Stimulated activated CD4-positive, alpha-beta T cell treated with anti-CD3 and anti-CD28 coated beads, Interleukin-4, amount 100 ng/mL, for 4 hours (primary cell): ENCODE data around the gene POLD4.

Experiments
- DNase-seq, 2 experiments: peaks; one replicate each; pipeline ENCODE4 v3.0.0-alpha.2; 2020

Gene POLD4

GRCh38 chr11:67387518-67387917, 34.2 kb upstream of the POLD4 start:
- DNase-seq = no peak

DNA sequence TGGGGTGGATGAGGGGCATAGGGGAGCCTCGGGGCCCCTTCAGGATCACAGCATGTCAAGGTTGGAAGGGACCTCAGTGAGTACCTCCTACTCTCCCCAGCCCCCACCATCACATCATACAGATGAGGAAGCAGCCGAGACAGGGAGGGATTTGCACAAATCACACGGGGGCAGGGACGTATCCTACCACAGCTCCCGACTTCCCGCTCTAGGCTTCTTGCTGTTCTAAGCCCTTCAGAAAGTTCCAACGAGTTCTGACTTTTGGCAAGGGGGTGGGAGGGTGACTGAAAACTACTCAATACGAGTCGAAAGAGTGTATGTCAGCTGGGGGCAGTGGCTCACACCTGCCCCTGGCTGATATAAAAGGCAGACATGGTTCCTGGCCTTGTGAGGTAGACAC, 33.7 kb upstream of the POLD4 start:
- no peak for DNase-seq

DNA sequence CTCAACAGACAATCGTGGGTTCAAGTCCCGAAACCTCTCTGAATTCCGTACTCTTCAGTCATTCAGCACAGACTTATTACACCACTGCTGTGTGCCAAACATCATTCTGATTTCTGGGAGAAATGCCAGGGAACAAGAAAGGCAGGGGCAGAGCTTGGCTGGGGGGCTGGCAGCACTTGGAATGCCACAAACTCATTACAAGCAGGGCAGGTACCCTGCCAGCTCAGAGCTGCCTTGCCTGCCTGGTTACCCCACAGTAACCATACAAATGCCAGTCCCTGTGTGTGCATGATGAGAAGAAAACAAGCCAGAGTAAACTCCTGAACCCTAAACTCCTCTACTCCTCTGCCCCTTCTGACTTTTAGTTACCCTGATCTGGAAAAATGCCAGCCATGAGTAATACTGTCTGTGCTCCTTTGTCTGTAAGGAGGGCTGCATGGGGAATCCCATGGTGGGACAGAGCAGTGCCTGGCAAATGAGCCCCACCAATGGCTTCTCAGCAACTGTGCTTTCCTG, 31.6 kb upstream of the POLD4 start:
- no peak for DNase-seq

DNA sequence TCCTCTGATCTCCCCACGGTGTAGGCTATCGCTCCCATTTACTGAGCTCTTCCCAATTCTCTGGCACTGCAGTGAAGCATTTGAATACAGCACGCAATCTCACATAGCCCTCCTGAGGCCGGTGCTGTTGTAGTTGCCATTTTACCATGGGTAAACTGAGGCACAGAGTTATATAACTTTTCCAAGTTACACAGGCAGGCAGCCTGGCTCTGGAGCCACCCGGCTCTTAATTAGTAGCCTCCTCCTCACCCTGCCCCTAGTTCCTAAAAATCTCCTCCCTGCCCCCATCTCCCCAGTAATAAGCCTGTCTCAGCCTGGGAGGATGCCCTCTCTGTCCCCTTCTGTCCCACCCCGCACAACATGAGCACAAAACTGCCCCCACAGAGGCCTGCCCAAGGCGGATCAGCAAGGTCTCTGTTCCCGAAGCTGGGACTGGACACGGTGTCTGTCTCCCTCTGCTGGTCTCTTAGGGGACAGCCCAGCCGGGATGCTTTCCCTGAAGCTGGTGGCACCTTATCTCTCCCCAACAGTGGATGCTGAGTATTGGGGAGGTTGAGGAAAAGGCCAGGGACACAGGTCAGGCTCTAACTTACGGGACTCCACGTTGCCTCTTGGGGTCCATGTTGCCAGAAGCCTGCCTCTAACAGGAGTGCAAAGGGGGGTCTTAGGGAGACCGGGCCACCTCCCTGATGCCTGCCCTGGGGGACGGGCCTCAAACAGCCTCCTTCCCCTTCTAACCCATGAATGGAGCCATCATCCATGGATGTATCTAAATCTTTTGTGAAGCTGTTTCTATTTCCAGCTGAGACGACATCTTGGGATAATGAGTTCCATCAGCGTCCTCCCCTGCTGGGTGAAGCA, 29.2 kb upstream of the POLD4 start:
- peak; percentile 77 for DNase-seq

DNA sequence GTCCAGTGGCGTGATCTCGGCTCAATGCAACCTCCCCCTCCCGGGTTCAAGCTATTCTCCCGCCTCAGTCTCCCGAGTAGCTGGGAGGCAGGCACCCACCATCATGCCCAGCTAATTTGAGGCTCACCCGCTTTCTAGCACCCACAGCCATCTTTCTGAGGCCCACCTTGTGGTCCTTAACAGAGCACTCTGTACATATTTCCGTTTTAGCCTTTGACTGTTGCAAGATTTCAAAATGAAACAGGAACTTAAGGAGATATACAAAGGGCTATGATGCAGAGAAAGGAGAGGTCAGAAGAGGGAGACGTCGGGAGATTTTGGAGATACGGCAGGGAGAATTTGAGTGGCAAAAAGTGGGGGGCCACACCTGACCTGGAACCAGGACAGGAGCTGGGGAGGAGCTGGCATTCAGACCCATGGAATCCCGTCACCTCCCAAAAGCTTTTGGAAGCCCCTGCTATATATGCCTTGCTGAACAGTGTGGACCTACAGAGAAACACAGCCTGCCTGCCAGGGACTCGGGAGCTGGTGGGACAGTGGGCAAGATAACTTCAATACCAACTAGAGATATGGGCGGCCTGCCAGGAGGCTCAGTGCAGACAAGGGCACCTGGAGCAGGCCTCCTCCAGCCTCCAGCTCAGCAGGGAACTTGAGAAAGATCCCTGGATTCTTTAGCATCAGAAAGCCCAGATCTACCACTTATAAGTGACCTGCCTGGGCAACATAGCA, 28.1 kb upstream of the POLD4 start:
- no peak for DNase-seq

DNA sequence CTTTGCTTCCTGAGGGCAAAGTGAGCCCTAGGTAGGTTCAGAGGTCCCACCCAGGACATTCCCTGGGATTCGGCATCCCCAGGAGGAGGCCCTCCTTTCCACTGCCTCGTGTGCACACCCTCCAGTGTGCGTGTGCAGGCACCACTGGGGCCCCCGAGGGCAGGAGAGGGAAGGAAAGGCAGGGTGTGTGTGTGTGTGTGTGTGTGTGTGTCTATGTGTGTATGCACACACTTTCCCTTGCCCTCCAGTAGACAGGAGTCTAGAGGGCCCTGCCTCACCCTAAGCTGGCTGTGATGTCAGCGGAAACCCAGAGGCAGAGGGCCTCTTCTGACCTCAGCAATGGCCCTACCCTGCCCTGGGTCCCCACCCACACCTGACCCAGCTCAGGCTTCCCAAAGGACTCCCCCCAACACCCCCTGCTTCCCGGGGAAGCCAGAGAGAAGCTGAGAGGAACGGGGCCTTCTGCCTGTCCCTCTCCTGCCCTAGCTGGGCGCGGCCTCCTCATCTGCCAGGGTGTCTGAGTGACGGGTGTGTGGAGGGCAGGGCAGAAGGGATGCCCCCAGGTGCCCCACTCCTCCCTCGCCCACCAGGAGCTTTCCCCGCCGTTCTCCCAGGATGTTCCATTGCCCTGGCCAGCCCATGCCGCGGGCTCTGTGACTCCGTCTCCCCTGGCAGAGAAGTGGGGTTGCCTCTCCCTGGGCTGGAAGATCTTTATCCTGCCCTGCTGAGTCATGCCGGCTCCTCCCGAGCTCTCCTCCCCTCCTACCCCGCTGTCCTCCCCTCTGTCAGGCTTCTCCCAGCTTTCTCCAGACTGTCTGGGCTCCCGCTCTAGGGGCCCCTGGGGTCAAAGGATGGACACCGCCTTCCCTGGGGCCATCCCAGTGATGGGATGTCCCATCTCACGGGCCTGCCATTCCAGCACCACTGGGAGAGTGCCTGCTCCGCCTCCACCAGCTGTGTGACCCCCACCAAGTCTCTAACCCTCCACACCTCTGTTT, 26.0 kb upstream of the POLD4 start:
- no peak for DNase-seq

DNA sequence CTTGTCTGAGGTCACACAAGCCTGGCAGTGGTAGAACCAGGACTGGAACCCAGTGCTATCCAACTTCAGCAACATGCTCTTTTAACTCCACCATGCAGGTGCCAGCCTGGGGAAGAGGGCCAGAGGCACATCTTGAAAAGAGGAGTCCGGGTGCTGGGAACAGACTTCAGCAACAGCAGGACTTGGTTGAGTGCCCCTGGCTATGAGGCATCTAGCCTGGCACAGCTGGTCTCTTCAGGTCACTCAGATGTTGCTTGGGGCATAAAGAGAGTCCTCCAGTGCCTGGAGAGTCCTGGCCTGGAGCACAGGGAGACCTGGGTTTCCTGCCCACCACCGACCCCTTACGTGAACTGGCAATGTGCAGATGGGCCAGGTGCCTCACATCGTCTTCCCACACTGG, 25.2 kb upstream of the POLD4 start:
- no peak for DNase-seq

DNA sequence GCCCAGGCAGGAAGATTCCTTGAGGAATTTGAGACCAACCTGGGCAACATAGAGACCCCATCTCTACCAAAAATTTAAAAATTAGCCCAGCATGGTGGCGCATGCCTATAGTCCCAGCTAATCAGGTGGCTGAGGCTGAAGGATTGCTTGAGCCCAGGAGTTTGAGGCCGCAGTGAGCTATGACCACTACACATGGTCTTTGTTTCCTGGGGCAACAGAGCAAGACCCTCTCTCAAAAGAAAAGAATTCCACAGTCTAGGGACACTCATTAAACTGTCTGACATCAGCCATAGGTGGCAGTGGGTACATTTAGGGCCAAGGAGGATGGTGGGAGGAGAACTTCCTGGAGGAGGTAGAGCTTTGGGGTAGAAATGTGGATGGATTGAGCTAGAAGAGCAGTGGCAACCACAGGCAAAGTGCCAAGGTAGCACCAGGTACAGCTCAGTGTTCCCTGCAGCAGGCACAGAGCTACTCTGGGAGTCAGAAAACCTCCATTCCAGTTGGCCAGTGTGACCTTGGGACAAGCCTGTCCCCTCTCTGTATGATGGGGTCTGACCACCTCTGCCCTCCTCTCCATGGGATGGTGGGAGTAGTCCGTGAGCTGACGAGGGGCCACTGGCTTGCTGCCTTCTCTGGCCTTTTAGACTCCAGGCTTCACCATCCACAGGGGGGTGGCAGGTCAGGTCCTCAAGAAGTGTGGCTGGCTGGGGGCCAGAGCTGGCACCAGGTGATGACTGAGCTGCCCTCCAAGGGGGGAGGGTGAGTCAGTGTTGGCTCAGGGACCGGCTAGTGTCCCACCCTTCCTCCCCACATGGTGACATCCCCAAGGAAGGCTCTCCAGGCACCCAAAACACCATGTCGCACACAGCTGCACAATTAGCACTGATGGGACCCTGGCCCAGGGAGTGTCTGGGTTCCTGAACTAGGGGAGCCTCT, 23.8 kb upstream of the POLD4 start:
- no peak for DNase-seq

DNA sequence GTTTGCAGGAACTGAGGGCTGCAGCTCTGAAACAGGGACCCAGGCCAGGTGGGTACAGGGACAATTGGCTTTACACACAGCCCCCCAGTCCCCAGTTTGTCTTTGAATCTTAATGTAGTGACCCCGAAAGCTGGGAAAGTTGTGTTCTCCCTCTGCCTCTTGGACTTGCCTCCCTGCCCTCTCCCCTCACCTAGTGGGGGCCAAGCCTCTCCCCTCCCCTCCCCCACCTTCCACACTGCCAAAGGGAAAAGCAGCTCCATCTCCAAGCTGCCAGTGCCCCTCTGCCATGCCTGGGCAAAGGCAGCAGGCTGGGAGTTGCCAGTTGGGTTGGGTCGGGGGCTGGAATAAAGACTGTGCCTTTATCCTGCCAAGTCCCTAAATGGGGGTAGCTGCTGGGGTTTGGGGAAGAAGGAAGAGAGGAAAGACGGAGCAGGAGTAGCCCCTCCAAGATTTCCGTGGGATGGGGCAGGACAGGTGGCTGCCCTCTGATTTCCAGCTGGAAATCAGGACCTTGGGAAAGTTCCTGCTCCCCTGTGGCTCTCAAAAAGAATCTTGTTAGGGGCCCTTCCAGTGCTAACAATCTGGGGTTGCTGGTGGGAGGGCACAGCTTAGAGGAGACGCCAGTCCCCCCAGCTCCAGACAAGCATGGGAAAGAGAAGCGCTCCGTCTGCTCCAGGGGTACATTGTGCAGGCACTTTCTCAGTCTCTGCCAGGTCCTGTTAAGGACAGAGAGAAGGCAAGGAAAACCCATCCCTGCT, 22.9 kb upstream of the POLD4 start:
- no peak for DNase-seq

- DNase-seq = no peak
These were observed 22.1 kb upstream of the POLD4 start for GRCh38 chr11:67375320-67376055.

- no peak for DNase-seq
These were observed 21.4 kb upstream of the POLD4 start for GRCh38 chr11:67374571-67375281.

- DNase-seq = peak; percentile 54 to 77
These were observed 20.6 kb upstream of the POLD4 start for GRCh38 chr11:67373648-67374570.

DNA sequence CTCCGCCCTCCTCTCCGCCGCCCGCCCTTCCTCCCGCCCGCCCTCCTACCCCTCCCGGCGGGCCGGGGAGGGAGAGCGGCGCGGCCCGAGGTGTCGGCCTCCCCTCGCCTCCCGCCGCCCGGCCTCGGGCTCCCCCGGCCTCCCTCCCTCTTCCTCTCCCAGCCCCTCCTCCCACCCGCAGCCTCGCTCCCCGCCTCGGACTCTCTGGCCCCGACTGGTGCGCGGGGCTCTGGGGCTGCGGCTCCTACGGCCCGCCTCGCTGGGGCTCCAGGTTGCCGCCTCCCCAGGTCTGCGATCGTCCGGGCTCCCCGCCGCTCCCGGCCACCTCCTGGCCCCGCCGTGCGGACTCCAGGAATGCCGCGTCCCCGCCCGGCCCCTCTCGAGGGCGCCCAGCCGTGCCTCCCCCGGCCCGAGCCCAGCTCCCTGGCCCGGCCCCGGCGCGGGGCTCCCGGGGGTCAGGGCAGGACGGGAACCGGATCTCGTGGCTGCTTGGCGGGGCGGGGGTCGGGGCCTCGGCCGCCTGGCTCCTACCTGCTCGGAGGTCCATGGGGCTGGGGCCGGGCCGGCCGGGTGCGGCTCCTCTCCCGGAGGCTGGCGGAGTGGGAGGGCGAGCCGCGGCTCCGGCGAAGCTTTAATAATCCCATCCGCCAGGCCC, 19.8 kb upstream of the POLD4 start, which contains the start of gene CLCF1:
Gene CLCF1 (minus strand): TSS at position 606 of the 655 bp plus-strand sequence. CDS start 59 bp downstream, at position 547.
- DNase-seq = no peak

- no peak for DNase-seq
These were observed 19.1 kb upstream of the POLD4 start for GRCh38 chr11:67372321-67372992.

DNA sequence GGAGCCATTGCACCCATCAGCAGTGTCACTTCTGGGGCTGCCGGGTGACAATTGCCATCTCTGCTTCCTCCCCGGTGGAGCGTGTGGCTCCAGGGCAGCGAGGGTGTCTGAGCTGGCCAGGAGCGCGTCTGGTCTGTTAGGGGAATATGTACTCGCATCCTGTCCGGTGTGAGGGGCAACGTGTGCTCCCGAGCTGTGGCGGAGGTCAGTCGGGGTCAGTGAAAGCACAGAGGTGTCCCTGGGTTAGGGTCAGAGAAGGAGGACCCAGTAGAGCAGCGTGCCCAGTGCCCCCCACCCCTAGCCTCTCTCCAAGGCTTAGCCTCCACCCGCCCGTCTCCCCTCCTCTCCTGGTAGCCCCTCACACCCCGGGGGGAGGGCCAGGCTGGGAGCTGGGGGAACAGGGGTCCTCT, 18.6 kb upstream of the POLD4 start:
- DNase-seq = no peak

GRCh38 chr11:67371189-67371910, 18.0 kb upstream of the POLD4 start:
- DNase-seq = no peak
